ENCODE data around the gene HS3ST3A1.

HS3ST3A1 gene

GRCh38 chr17:13544765-13545164 lies 57.0 kb downstream of the HS3ST3A1 start:
- H3K27ac ChIP-seq (ENCODE audit: low read depth, low read length, poor library complexity, severe bottlenecking) = no peak overlapping the region
- H3K27me3 ChIP-seq (ENCODE audit: insufficient read depth, low read length) = no peaks in the 10 kb centered on the region
- TF ChIP-seq EZH2 (IDR thresholded peaks at IDR 0.05; ENCODE audit: borderline replicate concordance, low read length) (no peak), CTCF (IDR thresholded peaks at IDR 0.05; ENCODE audit: low read length) (no peak)
- H3K36me3 ChIP-seq (ENCODE audit: insufficient read depth, low read length) = no peaks in the 10 kb centered on the region
- no peaks in the 10 kb centered on the region for H3K4me1 ChIP-seq (ENCODE audit: insufficient read depth, low read length, severe bottlenecking)
- no peaks in the 10 kb centered on the region for H4K20me1 ChIP-seq (ENCODE audit: insufficient read depth, low read length)
- H3K4me3 ChIP-seq (ENCODE audit: low read depth, low read length, poor library complexity, severe bottlenecking) = no peak overlapping the region
- no peak overlapping the region for H3K9ac ChIP-seq (ENCODE audit: low read length)
- H3K4me2 ChIP-seq (ENCODE audit: low read length) = no peak overlapping the region
- H3K79me2 ChIP-seq (ENCODE audit: insufficient read depth, low read length) = no peaks in the 10 kb centered on the region
- H3K9me2 ChIP-seq (ENCODE audit: low read depth, low read length) = no peaks in the 10 kb centered on the region
- H2AFZ ChIP-seq (ENCODE audit: low read length) = no peak overlapping the region
- H3K9me3 ChIP-seq (ENCODE audit: low read length) = 0 out of 2 replicates have a peak, but pooled peaks cover 2% of the 10 kb centered on the region
- H3F3A ChIP-seq (ENCODE audit: insufficient read depth, low read length) = no peaks in the 10 kb centered on the region

GRCh38 chr17:13544292-13544691 lies 57.4 kb downstream of the HS3ST3A1 start:
- Histone ChIP-seq H4K20me1 (ENCODE audit: insufficient read depth, low read length) (no peaks in the 10 kb centered on the region), H3K27me3 (ENCODE audit: insufficient read depth, low read length) (no peaks in the 10 kb centered on the region), H3K36me3 (ENCODE audit: insufficient read depth, low read length) (no peaks in the 10 kb centered on the region), H3K4me1 (ENCODE audit: insufficient read depth, low read length, severe bottlenecking) (no peaks in the 10 kb centered on the region), H3K9ac (ENCODE audit: low read length) (no peak overlapping the region), H3K79me2 (ENCODE audit: insufficient read depth, low read length) (no peaks in the 10 kb centered on the region), H2AFZ (ENCODE audit: low read length) (no peak overlapping the region), H3K9me2 (ENCODE audit: low read depth, low read length) (no peaks in the 10 kb centered on the region), H3K27ac (ENCODE audit: low read depth, low read length, poor library complexity, severe bottlenecking) (no peak overlapping the region), H3K4me2 (ENCODE audit: low read length) (no peak overlapping the region), H3K9me3 (ENCODE audit: low read length) (0 out of 2 replicates have a peak, but pooled peaks cover 2% of the 10 kb centered on the region), H3F3A (ENCODE audit: insufficient read depth, low read length) (no peaks in the 10 kb centered on the region), H3K4me3 (ENCODE audit: low read depth, low read length, poor library complexity, severe bottlenecking) (no peak overlapping the region)
- TF ChIP-seq CTCF (IDR thresholded peaks at IDR 0.05; ENCODE audit: low read length) = no peak

GRCh38 chr17:13542636-13543035 lies 59.1 kb downstream of the HS3ST3A1 start:
- H3K27ac ChIP-seq (ENCODE audit: low read depth, low read length, poor library complexity, severe bottlenecking) = no peak overlapping the region
- TF ChIP-seq EZH2 (IDR thresholded peaks at IDR 0.05; ENCODE audit: borderline replicate concordance, low read length) (no peak), CTCF (IDR thresholded peaks at IDR 0.05; ENCODE audit: low read length) (no peak)

More at GRCh38 chr17:13542636-13543035, 59.1 kb downstream of the HS3ST3A1 start:
- Histone ChIP-seq H3K9me3 (ENCODE audit: low read length) (no peaks in the 10 kb centered on the region), H3K27me3 (ENCODE audit: insufficient read depth, low read length) (no peaks in the 10 kb centered on the region), H3K9ac (ENCODE audit: low read length) (no peak overlapping the region), H3K79me2 (ENCODE audit: insufficient read depth, low read length) (no peaks in the 10 kb centered on the region), H4K20me1 (ENCODE audit: insufficient read depth, low read length) (no peaks in the 10 kb centered on the region), H3F3A (ENCODE audit: insufficient read depth, low read length) (no peaks in the 10 kb centered on the region), H3K4me3 (ENCODE audit: low read depth, low read length, poor library complexity, severe bottlenecking) (no peak overlapping the region), H3K4me2 (ENCODE audit: low read length) (no peak overlapping the region), H3K36me3 (ENCODE audit: insufficient read depth, low read length) (no peaks in the 10 kb centered on the region), H3K4me1 (ENCODE audit: insufficient read depth, low read length, severe bottlenecking) (no peaks in the 10 kb centered on the region), H2AFZ (ENCODE audit: low read length) (no peak overlapping the region), H3K9me2 (ENCODE audit: low read depth, low read length) (no peaks in the 10 kb centered on the region)
